GM18861 (cell line): ENCODE results near the gene FGF9.

ENCODE experiments used
- ATAC-seq: cut with Tn5 transposase; IDR thresholded peaks from one replicate; pipeline ENCODE4 v1.9.1; 2021; ENCODE audit not compliant: unreplicated experiment

FGF9 gene

DNA sequence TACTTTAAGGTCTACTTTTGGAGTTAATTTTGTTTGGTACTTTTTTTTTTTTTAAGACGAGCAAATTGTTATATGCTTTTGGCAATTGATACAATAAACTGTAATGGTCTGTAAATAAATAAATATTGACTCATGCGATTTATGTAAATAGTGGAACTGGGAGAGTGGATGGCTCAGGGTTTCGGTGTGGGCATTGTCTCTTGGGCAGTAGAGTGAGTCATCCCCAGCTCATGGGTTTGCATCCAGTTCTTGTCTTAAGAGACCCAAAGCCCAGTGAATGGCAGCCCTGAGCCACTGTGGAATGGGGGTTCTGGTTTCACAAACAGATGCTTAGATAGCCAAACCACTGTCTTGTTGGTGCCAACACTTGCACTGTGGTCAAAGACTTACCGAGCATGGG is 33.0 kb downstream of the FGF9 start:
- no peak for ATAC-seq

DNA sequence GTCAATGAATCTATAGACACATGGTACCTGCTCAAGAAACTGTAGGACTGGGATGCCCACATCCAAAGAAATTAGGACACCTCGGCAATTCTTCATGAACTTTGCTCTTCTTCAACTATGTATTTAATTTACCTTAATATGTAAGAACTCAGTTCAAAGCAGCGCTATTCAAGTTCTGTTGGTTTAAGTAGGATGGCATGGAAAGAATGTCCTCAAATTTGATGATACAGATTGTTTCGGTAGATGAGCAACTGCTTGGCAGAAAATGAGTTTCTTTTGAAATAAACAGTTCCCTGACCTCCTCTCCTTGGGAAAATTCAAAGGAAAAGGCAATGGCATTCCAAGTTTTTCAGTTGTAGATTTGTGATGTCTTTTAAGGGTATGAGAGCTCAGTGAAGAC is 36.7 kb downstream of the FGF9 start:
- ATAC-seq, result no peak

DNA sequence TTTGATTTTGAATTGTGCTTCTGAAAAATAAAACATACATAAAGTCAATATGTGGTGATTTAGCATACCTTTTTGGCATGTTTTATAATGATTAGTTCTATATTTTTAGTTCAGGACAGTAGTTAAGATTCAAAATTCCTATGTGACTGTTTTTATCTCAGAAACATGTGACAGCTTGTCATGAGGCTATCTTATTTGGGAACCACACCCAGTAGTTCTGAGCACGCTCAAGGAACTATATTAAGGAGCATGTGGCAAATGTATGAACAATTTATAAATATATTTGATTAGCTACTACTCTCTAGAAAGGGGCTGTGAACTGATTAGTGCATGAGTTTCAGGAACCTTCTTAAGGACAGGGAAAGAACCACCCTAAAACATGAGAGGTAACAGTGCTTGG is 38.8 kb downstream of the FGF9 start:
- no peak for ATAC-seq

DNA sequence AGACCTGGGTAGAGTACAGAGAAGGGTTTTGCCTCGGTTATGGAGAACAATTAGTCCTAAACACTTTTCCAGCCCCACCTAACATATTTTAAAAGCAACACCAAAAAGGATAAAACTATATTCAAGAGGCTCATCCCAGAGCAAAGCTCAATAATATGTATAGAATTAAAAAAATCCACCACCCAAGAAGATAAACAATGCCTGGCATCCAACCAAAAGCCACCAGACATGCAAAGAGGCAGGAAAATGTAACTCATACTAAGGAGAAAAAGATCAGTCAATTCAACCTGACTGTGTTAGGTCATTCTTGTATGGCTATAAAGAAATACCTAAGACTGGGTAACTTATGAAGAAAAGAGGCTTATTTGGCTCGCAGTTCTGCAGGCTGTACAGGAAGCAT is 39.3 kb downstream of the FGF9 start:
- no peak for ATAC-seq

DNA sequence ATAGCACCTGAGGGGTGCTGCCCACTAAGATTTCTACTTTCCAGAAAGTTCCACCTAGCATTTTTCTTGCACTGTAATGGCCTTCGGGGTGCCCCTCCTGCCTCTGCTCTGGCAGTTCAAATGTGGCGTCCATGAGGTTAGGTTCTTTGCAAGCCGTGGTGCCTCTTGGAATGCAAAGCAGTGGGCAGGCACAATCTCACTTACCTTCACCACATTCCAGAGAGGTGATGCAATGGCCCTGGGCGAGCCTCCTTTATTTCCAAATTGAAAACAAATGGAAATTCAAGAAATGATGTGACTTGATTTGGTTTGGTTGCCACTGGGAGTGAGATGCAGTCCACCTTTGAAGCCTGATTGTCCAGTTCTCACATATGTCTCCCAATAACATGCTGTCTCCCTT is 46.9 kb downstream of the FGF9 start:
- ATAC-seq, result no peak

DNA sequence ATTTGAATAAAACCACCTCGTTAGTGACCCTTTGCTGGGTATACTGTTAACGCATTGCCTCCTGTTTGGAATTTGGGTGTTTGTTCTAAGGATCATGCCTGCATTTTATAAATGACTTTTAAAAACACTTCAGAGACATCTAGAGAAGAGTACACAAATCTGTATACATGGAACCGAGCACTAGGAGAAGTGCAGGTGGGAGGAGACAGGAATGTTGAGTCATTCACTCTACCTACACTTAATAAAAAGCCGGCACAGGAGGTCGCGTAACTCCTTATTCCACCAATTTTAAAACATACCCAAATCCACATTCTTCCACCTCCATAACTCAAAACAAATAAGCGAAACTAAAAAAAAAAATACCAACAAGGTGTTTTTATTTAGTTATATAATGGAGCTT is 48.6 kb downstream of the FGF9 start:
- no peak for ATAC-seq

DNA sequence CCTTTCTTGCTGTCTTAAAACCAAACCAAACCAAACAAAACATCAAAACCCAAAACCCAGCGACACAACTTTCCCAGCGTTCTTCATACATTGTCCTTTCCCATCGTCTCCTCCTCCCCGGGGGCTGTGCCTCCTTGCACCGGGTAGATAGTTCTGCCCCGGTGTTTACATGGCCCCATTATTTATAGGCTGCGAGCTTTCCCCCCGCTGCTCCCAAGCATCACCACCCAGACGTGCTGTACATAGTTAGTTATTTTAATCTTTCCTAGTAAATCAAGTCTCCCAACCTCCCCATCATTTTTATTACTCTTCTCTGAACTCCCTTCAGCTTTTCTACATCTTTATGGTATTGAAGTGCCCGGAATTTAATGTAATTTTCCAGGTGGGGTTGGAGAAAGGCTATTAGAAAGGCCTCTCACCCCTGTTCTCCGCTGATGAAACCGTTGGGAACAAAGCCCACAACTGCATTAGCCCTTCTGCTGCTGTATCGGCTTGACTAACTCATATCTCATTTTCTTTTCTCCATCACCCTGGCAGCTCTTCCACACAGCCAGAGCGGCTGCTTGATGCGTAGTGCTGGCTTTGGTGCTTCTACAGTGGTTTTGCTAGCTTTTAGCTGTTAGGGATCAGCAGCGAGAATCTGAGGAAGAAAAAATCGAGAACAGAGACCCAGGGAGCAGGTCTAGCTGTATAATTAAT is 53.1 kb downstream of the FGF9 start:
- ATAC-seq, result no peak

DNA sequence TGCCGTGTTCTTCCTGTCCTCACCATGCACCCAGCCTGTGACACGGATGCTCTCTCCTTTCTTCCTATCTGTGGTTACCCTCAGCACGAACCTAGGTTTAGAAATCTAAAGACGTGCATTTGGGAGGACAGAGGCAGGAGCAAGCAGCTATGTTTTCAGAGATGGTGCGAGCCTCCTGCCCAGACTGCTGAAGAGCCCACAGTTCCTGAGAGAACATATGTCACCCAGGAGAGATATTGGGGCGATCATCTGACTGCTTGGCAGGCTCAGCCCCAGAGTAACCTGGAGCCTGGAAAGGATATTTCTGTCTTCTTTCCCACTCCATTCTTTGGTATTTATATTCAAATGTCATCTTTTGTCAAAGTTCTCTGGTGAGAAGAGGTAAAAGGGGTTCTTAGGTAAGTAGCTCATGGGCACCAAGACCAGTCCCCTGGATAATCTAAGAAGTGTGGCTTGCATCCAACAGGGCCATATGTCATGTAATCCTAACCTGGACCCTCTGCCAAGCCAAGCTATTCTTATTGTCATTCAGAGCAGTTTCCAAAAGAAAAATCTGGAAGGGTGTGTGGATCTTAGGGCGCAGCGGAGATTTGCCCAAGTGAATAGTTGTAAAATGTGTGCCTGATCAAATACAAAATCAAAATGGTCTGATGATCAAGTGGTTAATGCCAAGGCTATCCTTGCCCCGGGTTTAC is 59.5 kb downstream of the FGF9 start:
- no peak for ATAC-seq

DNA sequence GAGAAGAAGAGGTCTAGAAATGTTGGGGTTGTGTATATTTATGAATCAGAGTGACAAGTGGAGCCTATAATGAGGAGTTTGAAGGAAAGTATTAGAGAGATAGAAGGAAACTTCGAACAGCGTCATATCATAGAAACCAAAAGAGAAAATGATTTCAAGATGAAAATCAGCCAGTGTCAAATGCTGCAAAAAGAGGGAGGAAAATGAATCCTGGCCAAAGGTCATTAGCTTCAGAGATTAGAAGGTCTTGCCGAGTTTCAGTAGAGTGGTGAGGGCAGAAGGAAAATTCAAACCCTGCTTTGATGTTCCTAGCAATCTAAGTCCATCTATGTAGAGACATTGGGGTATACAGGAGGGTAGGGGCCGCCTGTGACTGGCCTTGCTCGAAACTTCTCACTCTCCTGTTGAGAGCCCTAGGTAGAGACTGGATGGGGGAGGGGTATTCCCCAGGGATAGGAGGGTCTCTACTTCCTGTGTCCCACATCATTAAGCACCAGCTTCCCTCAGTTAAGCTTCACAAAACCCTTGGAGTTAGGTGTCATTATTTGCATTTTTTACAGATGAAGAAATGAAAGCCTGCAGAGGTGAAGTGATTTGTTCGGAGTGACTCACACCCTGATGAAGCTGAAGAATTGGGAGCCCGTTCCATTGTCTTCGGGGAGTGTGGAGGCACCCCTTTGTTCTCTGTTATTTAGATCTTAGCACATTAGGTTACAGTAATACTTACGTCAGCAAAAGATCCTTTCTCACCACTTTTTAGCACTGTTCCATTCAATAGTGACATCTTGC is 62.8 kb downstream of the FGF9 start:
- no peak for ATAC-seq

DNA sequence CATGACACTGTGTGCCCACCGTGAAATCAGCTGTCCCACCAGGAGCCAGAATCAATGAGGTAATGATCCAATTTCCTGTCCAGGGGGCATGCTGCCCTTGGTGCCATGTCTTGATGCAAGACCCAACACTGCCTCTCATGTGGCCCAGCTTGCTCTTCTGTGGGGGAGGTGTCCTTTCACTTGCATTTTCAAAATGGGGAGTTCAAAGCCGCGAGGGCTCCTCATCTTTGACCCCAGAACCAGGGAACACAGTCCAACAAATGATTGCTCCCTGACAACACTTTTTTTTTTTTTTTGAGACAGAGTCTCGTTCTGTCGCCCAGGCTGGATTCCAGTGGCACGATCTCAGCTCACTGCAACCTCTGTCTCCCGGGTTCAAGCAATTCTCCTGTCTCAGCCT is 64.1 kb downstream of the FGF9 start:
- ATAC-seq, result no peak

DNA sequence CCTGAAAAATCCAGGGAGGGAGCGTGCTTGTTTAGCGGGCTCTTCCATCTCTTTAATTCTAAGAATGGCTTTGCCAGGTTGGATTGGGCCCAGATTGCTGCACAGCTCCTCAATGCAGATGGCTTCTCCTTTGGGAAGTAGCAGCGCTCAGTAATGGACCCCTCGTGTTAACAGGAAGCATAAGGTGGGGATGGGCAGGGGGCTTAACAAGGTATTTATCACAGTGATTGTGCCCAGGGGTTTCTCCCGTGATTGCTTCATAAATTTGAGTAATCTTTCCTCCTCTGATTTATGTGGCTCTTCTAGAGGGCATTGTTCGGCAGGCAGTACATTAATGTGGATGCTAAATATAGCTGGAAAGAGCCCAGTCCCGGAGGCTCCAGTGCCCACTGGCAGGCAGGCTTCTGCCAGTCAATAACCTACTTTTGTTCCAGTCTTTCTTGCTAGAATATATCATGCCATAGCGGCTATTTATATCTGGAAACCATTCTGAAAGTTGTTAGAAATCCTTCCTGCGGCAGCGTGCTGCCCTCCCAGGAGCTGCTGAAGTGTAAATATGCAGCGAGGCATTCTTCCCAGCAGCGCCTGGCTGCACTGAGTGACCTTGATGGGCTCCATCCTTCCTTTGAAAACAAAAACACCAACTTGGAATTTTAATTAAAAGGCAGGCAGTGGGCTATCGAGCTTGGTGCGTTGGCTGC is 65.0 kb downstream of the FGF9 start:
- ATAC-seq, result no peak

DNA sequence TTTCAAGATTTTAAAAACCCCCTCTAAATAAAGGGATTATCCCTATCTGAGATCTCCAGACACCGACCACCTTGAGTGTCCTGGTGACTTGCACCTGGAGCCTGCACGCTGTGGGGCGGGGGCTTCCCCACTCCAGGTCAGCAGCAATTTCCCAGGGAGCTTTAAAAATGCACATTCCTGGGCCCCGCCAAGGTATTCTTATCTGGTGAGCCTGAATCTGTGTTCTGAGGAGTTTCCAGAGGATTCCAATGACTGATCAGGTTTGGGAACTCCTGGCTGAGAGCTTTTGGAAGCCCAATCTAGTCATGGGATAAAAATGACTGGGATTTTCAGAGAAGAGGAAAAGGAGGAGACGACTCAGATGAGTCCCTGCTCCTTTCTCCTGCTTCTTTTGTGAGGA is 66.1 kb downstream of the FGF9 start:
- no peak for ATAC-seq

DNA sequence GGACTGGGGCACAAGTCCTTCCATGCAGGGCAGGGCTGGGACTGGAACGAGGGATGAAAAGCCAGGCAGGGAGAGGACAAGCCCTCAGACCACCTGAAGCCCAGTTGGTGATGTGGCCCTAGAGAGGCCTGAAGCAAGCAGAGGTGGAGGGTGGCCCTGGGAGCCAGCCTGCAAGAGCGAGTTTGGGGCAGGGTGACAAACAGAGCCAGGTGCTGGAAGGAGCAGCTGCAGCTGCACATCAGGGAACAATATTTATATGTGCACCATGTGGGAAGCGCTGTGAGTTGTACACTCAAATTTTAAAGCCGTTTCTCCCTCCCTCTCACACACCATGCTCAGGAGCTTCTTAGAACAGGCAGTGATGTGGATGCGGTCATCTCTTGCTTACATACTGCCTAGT is 67.8 kb downstream of the FGF9 start:
- ATAC-seq, result no peak

DNA sequence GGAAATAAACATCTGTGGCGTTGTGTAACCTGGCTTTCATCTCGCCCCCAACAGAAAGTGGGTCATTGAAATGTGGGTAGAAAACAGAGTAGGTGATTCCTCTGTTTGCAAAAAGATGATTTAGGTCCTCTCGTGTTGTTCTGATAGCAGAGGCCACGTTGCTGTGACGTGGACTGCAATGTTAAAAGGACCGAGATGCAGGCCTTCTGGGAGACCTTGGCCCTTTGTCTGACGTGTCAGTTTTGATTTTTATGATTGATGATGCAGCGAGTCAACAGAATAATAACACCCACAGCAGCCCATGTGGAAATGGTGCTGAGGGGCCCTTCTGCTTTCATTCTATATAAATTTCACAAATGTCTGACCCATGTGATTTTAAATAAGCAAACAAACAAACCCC is 68.9 kb downstream of the FGF9 start:
- ATAC-seq, result no peak

DNA sequence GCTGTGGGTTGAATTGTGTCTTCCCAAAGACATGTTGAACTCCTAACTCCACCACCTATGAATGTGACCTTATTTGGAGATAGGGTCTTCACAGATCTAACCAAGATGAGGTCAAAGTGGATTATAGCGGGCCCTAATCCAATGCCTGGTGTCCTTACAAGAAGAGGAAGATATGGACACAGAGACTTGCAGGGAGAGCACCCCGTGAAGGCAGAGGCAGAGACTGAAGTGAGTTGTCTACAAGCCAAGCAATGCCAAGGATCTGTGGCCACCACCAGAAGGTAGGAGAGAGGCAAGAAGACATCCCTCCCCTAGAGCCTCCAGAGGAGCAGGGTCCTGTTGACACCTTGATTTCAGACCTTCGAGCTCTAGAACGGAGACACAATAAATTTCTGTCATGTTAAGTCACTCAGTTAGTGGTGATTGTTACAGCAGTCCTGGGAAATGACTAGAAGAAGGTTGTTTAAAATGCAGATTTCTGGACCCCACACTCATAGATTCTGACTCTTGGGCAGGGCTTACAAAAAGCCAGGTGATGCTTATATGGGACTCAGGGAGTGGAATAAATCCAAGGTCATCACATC is 70.6 kb downstream of the FGF9 start:
- no peak for ATAC-seq

DNA sequence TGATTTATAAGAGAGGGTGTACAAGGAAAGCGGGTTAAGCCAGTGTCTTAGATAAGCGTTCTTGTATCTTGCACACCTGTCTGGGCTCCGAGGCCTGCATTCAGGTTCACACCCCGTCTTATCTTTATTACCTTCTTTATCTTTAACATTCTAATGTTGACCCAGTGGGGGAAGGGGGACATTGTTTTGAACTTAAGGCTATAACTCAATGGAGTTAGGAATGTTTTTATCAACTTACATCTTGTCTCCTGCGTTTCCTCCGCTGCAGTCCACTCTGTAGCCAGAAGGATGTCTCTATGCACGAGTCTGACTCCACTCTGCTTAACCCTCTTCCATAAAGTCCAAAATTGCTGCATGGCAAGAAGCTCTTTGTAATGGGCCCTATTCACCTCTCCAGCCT is 71.2 kb downstream of the FGF9 start:
- no peak for ATAC-seq

DNA sequence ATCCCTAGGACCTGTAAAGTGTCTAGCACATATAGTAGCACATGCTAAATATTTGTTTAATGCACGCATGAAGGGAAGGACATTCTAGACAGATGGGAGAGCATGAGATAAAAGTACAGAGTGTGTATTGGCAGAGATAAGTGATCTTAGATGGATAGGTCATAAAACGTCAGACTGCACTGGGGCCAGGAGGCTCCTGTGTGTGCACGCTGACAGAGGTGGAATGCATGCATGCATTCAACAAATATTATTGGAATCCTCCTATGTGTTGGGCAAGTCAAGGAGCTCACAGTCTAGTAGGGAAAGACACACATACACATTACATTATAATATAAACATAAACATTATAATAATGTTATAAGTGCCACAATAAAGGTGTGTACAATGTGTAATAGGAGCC is 73.3 kb downstream of the FGF9 start:
- no peak for ATAC-seq

DNA sequence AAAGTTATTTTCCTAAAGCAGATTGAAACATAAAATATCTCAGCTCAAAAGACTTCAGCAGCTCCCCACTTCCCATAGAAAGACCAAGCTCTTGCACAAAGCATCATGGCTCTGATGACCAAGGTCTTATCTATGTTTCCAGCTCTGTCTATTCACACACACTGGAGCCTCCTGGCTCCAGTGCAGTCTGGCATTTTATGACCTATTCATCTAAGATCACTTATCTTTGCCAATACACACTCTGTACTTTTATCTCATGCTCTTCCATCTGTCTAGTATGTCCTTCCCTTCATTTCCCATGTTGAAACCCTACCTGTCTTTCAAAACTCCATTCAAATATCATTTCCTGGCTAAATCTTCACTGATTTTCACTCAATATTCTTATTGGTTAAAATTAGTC is 74.4 kb downstream of the FGF9 start:
- ATAC-seq, result no peak

DNA sequence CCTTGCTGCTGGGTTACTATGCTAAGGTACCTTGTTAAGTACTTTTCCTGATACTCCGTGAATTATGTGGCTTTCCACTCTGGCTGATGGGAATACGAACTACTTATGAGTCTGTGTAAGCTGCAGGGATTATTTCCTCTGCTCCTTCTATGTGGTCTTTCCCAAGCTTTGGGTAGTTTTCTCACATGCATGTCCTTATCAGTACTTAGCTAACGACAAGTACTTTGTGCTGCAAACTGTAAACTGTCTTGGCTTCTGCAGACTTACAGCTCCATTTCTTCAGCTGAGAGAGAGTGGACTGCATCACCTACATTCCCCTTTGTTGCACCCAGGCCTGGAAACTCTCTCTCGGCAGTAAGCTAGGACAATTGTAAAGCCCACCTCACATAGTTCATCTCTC is 76.6 kb downstream of the FGF9 start:
- ATAC-seq, result no peak

DNA sequence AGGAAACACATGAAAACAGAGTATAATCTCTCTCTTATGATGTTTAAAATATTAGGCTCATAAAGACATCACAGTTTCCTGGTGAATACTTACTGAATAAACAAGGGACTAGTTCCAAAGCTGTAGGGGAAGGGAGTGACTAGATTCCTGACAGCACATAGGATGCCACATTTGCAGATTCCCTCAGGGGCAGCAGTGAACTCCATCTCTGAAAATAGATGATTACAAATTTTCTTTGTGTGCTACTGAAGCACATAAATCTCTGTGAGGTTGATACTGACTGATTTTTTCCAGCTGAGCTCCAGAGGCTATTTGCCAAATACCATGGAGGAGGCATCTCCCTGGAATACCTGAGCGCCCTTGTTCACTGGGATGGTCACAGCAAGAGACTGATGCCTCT is 77.3 kb downstream of the FGF9 start:
- no peak for ATAC-seq

DNA sequence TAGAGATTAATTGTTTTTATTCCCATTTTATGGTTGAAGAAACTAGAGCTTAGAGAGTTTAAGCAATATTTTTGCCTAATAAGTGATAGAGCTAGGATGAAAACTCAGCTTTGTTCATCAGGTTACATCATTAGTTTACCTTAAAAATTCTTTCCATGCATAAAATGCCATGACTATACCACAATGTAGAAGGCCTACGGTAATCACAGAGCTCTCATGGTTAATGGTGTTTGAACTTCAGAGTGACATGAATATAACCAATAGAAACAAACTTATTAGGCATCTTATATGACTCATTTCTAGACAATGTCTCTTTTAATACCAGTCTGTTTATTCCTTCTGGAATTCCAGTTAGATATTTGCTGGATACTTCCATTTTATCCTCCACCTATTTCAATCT is 78.5 kb downstream of the FGF9 start:
- no peak for ATAC-seq
